HEK293 (cell line): ENCODE measurements around the gene AMBRA1.

Experiments used
- CTCF ChIA-PET: fragments of 350-600 bp; formaldehyde crosslinking; extraction: SDS; loops from one replicate; lab custom pipeline; 2021; ENCODE audit warnings: antibody characterized with exemption; lab: Yijun Ruan, JAX
- POLR2A ChIA-PET: fragments of 300-600 bp; formaldehyde crosslinking; extraction: SDS; loops from one replicate; lab custom pipeline; 2020; ENCODE audit warnings: antibody characterized with exemption, inconsistent platforms; lab: Yijun Ruan, JAX
- H3K27ac ChIP-seq: fragments of 200-500 bp; sonication (Bioruptor generic); 2 replicates; pipeline ENCODE4 v1.5.1; 2014; ENCODE audit warnings: low read depth, low read length, control low read depth, inconsistent platforms; ENCODE audit errors: extremely low read depth
- H3K36me3 ChIP-seq, 2 experiments: fragments of 200-500 bp in 1 of 2; sonication (Bioruptor generic) in 1 of 2; 1 replicate in 1 of 2; 2 replicates in 1 of 2; pipeline ENCODE4 v1.5.1; 2014 to 2017; ENCODE audit warnings: inconsistent platforms in 2 of 2, low read length in 2 of 2; ENCODE audit not compliant: control insufficient read depth in 2 of 2, insufficient read depth in 1 of 2
- H3K4me1 ChIP-seq: fragments of 200-500 bp; sonication (Bioruptor generic); 2 replicates; pipeline ENCODE4 v1.5.1; 2014; ENCODE audit warnings: mild to moderate bottlenecking, low read length, inconsistent platforms; ENCODE audit not compliant: control insufficient read depth, insufficient read depth
- H3K4me3 ChIP-seq: 2 replicates; pipeline ENCODE4 v1.5.1; 2011; ENCODE audit warnings: low read depth, mild to moderate bottlenecking, control low read depth, low read length, moderate library complexity
- H3K9me3 ChIP-seq: fragments of 200-500 bp; sonication (Bioruptor generic); 2 replicates; pipeline ENCODE4 v1.5.1; 2014; ENCODE audit warnings: low read depth, low read length, inconsistent platforms; ENCODE audit not compliant: control insufficient read depth, insufficient read depth
- HOXC10 ChIP-seq: sonication (generic); formaldehyde crosslinking; IDR thresholded peaks from 2 replicates; pipeline ENCODE4 v1.8.1; 2023; ENCODE audit warnings: mild to moderate bottlenecking, missing genetic modification reagents
- MYNN ChIP-seq: fragments of 450-650 bp; formaldehyde crosslinking; IDR thresholded peaks from 2 replicates; pipeline ENCODE4 v1.5.1; 2016; ENCODE audit warnings: missing biosample characterization, missing genetic modification characterization, borderline replicate concordance
- ZNF121 ChIP-seq: fragments of 450-650 bp; formaldehyde crosslinking; IDR thresholded peaks from 2 replicates; pipeline ENCODE4 v1.5.1; 2016; ENCODE audit warnings: missing biosample characterization, missing genetic modification characterization
- ZNF2 ChIP-seq: fragments of 450-650 bp; formaldehyde crosslinking; IDR thresholded peaks from 2 replicates; pipeline ENCODE4 v1.5.1; 2016; ENCODE audit warnings: missing biosample characterization, missing genetic modification characterization
- ZNF26 ChIP-seq: fragments of 450-650 bp; formaldehyde crosslinking; IDR thresholded peaks from 2 replicates; pipeline ENCODE4 v1.5.1; 2016; ENCODE audit warnings: missing biosample characterization, missing genetic modification characterization
- ZNF354C ChIP-seq: fragments of 450-650 bp; formaldehyde crosslinking; IDR thresholded peaks from 2 replicates; pipeline ENCODE4 v1.5.1; 2016; ENCODE audit warnings: missing biosample characterization, missing genetic modification characterization, low read depth, borderline replicate concordance
- ZNF529 ChIP-seq: fragments of 450-650 bp; formaldehyde crosslinking; IDR thresholded peaks from 2 replicates; pipeline ENCODE4 v1.5.1; 2017; ENCODE audit warnings: missing genetic modification characterization, missing biosample characterization; ENCODE audit not compliant: insufficient replicate concordance
- ZNF549 ChIP-seq: fragments of 450-650 bp; IDR thresholded peaks from 2 replicates; pipeline ENCODE4 v1.5.1; 2018; ENCODE audit warnings: missing biosample characterization, missing genetic modification characterization, mild to moderate bottlenecking, inconsistent platforms, moderate library complexity
- ZNF626 ChIP-seq: fragments of 450-650 bp; sonication (Bioruptor Pico); formaldehyde crosslinking; IDR thresholded peaks from 2 replicates; pipeline ENCODE4 v1.5.1; 2018; ENCODE audit warnings: missing biosample characterization, missing genetic modification characterization, inconsistent platforms
- ZNF664 ChIP-seq: fragments of 450-650 bp; formaldehyde crosslinking; IDR thresholded peaks from 2 replicates; pipeline ENCODE4 v1.5.1; 2016; ENCODE audit warnings: missing biosample characterization, missing genetic modification characterization
- ZNF677 ChIP-seq: fragments of 450-650 bp; IDR thresholded peaks from 2 replicates; pipeline ENCODE4 v1.5.0; 2018; ENCODE audit warnings: missing biosample characterization, mild to moderate bottlenecking, missing genetic modification characterization, moderate library complexity
- ZNF704 ChIP-seq: fragments of 450-650 bp; formaldehyde crosslinking; IDR thresholded peaks from 2 replicates; pipeline ENCODE4 v1.5.1; 2016; ENCODE audit warnings: missing biosample characterization, missing genetic modification characterization
- ZNF768 ChIP-seq: fragments of 450-650 bp; formaldehyde crosslinking; IDR thresholded peaks from 2 replicates; pipeline ENCODE4 v1.5.1; 2018; ENCODE audit warnings: missing biosample characterization, mild to moderate bottlenecking, missing genetic modification characterization

Gene AMBRA1

GRCh38 chr11:46386674-46387073 lies 207.1 kb downstream of the AMBRA1 start:
- Histone ChIP-seq H3K36me3 (peaks cover 0 to 14% of the 10 kb centered on the region in 2 experiments; a peak in 1 of 3 replicates), H3K9me3 (no peaks in the 10 kb centered on the region), H3K4me1 (no peaks in the 10 kb centered on the region), H3K4me3 (no peak overlapping the region), H3K27ac (no peak overlapping the region)
- TF ChIP-seq ZNF677 (tag by site-specific recombination): no peak
- peak; percentile 68 for TF ChIP-seq ZNF664 (tag by site-specific recombination)
- CTCF ChIA-PET: interaction anchor here (0.6 to 4.1 kb wide), 5 partner anchors 9 to 151 kb away, joined by 3 to 56 read pairs (median 6); no protein-coding TSS in a partner anchor
- POLR2A ChIA-PET: no interaction called here

- H3K9me3 ChIP-seq: no peaks in the 10 kb centered on the region
- TF ChIP-seq ZNF626 (tag by site-specific recombination) (no peak), ZNF549 (no peak), HOXC10 (CRISPR knock-in tag) (no peak), MYNN (tag by site-specific recombination) (no peak), ZNF354C (tag by site-specific recombination) (no peak), ZNF2 (tag by site-specific recombination) (no peak), ZNF529 (tag by site-specific recombination) (no peak), ZNF768 (tag by site-specific recombination) (no peak), ZNF704 (tag by site-specific recombination) (no peak)
- H3K36me3 ChIP-seq: peaks cover 0 to 14% of the 10 kb centered on the region in 2 experiments; a peak in 1 of 3 replicates
- no peak overlapping the region for H3K27ac ChIP-seq
- CTCF ChIA-PET: interaction anchor here (0.7 to 2.3 kb wide), 2 partner anchors 8 to 34 kb away, joined by 5 to 6 read pairs; no protein-coding TSS in a partner anchor
- POLR2A ChIA-PET: no interaction called here
- no peaks in the 10 kb centered on the region for H3K4me1 ChIP-seq
- no peak overlapping the region for H3K4me3 ChIP-seq
Observed at GRCh38 chr11:46386005-46386578, 207.7 kb downstream of the AMBRA1 start.

- Histone ChIP-seq H3K36me3 (peaks cover 0 to 14% of the 10 kb centered on the region in 2 experiments; a peak in 1 of 3 replicates), H3K4me1 (no peaks in the 10 kb centered on the region), H3K27ac (no peak overlapping the region), H3K4me3 (no peak overlapping the region)
- CTCF ChIA-PET: interaction anchor here (0.7 to 2.3 kb wide), 2 partner anchors 33 to 232 kb away, joined by 3 to 6 read pairs; no protein-coding TSS in a partner anchor
- TF ChIP-seq ZNF26 (tag by site-specific recombination) (no peak), ZNF121 (tag by site-specific recombination) (no peak)
- TF ChIP-seq, all 188 proteins: peak for 0
- H3K9me3 ChIP-seq: no peaks in the 10 kb centered on the region
- POLR2A ChIA-PET: no interaction called here
Observed at GRCh38 chr11:46385169-46386004, 208.4 kb downstream of the AMBRA1 start.
